Right renal pelvis (tissue), 4 donors: Measurements from ENCODE around the gene PLA2G2E. TPM values are rescaled to one million over a fixed set of nuclear protein-coding genes. Genes with fewer than 3 reads are reported as not detected.
"Not testable (repeated sequence)": the region's sequence is repeated elsewhere in the genome, so short reads cannot be mapped to it uniquely, and the experiment has no call there.

ENCODE experiments used
- DNase-seq, 4 donors: peaks; one replicate each; pipeline ENCODE4 v3.0.0-alpha.2; 2013; ENCODE audit warnings: low read depth in 4 of 4, low spot score in 3 of 4, missing footprints in 1 of 4
- polyA plus RNA-seq, 4 donors: library from polyadenylated mRNA; unstranded; fragments of 120-200 nt; gene quantifications; one replicate each; pipeline ENCODE4 v1.2.1, GENCODE V29; 2013; ENCODE audit not compliant: insufficient read length in 4 of 4

The PLA2G2E gene
- polyA plus RNA-seq, 4 donors = not detected

DNA sequence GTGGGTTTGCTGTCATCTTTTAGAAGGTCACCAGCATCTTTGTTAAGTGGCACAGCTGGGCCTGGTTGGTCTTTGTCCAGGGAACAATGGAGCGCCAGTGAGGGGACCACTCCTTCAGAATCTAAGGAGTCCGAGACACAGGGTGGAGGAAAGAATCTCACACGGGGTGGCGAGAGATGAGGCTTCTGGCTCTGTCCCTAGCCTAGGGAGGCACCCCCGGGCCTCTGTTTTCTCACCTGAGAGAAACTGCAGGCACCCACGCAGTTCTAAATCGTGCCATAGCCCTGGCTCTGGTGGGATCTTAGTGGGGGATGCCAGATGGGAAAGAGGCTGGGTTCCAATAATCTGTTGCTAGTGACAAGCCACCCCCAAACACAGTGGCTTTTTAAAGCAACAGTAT lies 10.9 kb upstream of the PLA2G2E start:
- DNase-seq = no peak

DNA sequence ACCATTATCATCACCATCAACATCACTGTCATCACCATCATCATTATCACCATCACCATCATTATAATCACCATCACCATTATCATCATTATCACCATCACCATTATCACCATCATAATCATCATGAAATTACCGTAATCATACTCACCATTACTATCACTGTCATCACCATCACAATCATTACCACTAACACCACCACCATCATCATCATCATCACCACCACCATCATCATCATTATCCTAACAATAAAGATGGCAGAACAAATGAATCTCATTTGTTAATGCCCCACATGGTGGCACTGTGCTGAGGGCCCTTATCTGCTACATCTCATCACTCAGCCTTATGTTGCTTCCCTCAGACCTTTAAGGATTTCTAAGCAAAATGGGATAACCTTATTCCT lies 9.4 kb upstream of the PLA2G2E start:
- DNase-seq = no peak

DNA sequence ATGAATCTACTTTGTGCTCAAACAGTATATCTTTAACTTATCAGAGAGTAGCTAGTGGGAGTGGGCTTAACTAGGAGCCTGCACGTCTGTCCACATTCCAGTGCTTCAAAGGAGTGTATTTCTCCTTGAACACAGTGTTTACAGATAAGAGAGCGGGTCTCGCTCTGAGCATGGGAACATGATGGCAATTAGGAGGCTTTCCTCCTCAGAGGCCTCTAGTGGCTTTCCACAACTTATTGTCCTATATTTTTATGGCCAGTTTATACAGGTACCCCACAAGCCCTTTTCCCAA lies 3.7 kb upstream of the PLA2G2E start:
- not testable (repeated sequence) for DNase-seq

DNA sequence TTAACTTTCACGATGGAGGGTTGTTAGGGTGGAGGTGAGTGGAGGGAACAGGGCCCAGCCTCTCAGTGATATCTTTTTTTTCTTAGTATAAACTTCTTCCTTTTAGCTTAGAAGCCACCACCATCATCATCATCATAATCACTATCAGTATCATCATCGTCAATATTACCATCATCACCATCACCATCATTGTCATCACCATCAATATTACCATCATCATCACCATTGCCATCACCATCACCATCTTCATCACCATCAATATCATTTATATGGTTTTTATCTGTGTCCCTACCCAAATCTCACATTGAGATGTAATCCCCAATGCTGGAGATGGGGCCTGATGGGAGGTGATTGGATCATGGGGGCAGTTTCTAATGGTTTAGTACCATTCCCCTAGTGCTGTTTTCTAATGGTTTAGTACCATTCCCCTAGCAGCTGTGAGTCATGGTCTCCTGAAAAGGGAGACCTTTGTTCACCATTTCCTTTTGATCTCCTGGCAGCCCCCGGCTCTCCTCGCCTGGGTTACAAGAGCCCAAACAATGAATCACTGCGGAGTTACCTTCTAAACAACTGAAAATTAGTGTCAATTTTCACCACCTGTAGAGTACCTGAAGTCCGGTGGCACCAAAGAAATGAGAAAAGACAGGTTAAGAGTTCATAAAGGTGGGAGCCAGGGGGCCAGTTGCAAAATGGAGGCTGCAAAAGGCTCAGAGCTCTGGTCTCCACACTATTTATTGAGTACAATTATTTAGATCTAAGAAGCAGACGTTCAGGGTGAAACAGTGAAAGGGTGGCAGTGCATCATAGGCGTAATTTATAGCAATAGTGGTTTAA lies 3.1 kb upstream of the PLA2G2E start:
- DNase-seq = no peak

DNA sequence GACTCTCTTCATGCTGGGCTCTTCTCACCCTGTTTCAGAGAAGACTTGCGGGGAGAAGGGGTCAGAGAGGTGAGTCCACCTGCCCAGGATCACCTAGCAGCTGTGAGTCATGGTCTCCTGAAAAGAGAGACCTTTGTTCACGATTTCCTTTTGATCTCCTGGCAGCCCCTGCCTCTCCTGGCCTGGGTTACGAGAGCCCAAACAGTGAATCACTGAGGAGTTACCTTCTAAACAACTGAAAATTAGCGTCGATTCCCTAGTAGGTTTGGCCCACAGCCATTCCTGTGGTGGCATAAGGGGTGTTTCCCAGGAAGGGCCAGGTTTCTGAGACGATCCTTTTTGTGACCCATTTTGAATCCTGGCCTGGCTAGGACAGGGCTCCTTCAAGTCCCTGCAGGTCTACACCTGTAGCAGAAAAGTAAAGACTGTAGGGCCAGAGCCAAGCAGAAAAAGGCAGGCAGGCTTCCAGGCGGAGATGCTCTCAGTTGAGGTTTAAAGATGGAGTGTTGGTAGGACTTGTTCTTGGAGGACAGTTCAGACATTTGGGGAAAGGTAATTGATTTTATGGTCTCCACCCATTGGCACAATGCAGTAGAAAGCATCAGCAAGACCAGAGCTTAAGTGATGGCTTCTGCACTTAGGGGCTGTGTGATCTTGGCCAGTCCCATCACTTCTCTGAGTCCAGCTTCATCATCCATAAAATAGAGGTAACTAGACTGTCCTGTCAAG lies 2.1 kb upstream of the PLA2G2E start:
- no peak for DNase-seq

DNA sequence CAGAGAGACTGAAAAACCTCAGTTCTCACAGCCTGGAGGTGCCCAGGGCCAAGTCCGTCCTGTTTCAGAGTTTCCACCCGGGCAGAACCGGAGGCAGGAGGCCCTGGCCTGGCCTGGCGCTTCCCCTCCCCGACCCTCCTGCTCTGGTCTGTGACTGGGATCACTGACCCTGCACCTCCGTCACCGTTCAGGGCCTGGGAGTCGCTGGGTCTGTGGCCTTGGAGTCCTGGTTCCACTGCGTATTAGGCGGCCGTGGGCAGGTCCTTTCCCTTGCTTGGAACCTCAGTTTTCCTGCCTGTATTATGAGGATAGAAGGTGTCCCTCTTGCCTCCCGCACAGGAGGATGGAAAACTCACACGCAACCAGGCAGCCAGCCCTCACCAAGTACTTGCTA lies 533 bp upstream of the PLA2G2E start:
- DNase-seq = no peak

DNA sequence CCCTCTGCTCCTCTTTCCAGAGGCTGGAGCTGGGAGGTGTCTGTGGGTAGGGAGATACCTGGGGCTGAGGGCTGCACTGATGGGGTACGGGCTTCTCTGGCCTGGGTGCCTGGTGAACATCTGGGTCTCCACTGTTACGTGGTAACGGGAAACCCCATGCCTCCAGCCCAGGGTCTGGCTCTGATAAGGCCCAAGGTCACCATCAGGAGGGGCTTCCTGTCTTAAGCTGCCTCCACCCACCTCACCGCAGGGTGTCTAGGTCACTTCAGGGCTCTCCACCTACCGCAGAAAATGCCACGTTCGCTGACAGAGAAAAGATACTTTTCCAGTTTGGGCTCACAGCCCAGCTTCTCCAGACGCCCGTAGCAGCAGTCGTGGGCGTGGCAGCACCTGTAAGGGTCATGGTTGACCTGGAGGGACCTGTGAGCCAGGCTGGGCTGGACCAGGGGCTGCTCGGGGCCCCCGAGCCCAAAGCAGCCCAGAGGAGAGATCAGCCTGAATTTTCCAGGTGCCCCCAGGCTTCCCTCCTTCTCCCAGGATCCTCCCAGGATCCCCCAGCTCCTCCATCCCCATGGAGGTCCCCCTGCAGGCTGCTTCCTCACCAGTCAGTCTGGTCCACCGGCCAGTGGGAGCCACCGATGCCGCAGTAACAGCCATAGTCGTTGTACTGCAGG lies 1.3 kb downstream of the PLA2G2E start:
- DNase-seq = no peak

DNA sequence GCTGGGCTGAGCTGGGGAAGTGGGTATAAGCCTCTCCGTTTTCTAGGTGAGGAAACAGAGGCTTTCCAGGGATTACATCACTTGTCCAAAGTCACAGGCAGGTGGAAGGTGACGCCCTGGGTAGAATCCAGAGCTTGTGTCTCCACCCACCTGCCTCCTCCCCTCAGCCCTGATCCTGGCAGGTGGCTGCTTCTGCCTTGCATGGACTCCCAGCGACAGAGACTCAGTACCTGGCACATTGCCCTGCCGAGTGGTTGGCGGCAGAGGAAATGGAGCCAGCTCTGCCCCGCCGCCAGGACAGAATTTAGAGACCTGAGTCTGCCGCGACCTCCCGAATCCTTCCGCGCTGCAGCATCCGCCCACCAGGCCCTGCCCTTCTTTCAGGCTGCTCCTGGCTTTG lies 2.1 kb downstream of the PLA2G2E start:
- DNase-seq = no peak

DNA sequence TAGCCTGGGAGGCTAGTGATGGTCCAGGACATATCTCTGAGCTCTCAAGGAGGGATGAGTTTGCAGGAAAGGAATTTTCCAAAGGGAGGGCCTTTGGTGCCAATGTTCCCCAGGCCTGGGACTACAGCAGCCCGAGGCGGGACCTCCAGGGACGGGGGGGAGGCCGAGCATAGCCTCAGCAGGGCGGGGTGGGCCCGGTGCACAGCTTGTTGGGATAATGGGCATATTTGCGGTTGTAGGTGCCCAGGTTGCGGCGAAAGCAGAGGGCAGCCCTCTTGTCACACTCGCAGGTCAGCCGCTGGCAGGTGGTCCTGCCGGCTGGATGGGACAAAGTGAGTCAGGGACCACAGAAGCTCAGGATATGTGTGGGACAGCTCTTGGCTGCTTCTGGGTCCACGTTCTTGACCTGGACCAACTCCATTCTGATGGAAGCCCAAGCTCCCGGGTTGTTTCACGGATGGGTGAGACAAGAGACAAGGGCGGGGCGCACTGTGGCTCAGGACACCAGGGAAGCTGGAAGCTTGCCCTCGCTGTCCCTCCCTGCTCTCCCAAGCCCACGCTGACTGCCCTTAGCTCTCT lies 3.2 kb downstream of the PLA2G2E start:
- no peak for DNase-seq

DNA sequence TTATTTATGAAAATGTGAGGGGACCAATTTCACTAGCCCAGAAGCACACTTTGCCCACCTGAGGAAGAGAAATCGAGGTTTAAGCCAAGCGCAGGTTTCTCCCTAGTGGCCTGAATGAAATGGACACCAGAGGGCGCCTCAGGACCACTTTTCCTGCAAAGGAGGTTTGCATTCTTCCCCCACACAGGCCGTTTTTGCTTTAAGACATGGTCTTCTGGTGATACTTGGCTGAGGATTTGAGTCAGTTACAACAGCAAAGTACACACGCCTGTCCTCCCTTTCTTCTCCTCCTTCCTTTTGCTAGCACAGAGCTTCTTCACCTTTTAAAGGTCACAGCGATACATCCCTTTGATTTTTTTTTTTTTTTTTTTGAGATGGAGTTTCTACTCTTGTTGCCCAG lies 5.4 kb downstream of the PLA2G2E start:
- peak; percentile 70 to 79 (median 76) for DNase-seq

DNA sequence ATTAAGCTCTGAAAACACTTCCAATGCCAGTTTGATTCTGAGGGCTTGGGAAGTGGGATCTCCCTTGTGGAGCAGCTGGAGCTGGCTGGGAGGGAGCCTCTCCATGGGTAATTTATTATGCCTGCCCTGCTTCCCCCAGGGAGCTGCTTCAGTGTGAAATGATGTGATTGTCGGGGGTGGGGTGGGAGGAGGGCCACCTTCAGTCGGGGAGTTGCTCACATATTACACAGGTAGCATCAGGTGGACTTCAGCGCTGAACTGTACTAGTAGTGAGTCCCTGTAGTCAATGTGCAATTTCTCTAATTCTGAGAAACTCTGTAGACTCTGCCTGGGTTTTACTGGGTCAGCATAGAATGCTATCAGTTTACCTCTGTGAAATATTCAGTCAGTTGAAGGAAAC lies 12.8 kb downstream of the PLA2G2E start:
- DNase-seq = no peak

DNA sequence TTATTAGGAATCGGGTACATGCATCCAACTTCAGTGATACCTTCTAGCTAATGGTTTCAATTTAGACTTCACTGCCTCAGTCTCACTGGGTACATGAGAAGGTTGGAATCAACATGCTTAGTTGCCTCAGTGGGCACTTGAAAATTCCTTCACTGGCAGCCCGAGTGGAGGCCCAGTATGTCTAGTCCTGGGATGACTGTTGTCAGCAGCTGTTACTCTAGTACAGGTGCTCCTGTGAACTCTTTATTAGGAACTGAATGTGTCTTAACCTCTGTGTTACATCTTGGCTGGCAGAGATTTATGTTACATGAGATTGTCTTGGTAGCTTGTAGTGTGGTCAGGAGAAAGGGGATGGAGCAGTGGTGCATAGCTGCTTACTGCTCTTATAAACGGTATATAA lies 13.4 kb downstream of the PLA2G2E start:
- DNase-seq = no peak

DNA sequence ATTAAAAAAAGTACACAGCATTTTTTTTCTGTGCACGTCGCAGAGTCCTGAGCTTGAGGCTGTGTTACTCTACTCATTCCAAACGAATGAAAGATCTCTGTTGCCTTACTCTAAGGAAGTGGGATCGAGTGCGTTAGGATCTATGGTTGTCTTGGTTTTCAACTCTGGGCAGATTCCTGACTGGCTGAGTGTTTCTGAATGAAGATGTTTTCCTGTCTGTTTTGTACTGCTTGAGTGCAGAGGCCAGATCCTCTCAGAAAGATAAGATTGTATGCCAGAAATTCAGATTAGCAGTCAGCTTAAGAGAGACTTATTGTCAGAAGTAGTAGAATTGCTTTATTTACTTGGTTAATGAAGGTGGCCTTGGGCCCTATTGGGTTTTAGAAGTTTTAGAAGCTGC lies 14.0 kb downstream of the PLA2G2E start:
- DNase-seq = no peak

DNA sequence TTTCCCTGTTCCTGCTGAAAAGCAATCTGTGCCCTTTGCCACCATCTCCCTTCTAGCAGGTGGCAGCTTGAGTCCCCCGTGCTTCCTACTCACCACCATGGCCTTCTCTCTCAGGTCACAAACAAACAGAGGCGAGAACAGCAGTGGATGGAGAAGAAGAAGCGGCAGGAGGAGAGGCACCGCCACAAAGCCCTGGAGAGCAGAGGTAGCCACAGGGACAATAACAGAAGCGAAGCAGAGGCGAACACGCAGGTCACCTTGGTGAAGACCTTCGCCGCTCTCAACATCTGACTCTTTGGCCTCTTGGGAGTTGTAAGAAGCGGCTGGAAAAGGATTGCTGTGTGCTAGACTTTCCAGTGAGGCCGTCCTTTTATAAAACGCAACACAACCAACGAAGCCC lies 16.0 kb downstream of the PLA2G2E start:
- no peak for DNase-seq

DNA sequence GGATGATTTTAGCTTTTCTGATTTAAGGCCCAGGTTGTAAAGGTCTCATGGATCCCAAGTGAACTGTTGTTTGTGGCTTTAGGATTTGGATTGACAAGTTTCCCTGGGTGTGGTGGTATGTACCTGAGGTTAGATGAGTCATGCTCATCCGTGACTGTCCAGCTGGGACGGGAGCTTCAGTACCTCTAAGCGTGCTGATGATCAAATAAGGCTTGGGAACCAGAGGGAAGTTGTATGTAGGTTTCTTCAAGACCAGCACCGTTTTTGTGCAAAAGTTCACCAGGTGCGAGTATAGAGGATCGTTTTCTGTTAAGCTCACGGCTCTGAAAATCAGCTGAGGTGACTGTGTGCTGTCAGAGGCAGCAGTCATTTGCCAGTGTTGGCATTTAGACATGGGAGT lies 19.8 kb downstream of the PLA2G2E start:
- no peak for DNase-seq

DNA sequence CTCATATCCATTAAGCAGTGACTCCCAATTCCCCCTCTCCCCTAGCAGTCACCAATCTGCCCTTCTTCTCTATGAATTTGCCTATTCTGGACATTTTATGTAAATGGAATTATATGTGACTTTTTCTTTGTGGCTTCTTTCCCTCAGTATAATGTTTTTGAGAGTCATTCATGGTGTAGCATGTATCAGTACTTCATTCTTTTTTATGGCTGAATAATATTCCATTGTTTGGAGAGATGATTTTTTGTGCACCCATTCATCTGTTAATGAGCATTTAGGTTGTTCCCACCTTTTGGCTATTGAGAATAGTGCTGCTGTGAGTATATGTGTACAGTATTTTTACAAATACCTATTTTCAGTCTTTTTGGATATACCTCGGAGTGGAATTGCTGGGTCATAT lies 21.8 kb downstream of the PLA2G2E start:
- no peak for DNase-seq

DNA sequence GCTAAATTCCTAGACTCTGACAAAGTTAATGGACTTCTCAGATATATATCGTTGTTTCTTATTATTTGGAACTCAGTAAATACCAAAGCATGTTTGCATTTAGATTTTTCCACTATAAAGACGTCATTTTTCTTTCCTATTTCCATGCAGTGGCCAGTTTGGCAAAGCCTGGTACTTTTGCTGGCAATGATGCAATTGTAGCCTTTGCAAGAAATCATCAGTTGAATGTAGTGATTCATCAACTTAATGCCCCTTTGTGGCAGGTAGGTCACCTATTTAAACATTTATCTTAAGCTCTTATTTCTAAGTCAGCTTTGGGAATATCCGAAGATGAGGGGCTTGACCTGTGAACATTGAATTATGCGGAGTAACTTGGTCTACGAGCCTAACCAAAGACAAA lies 29.2 kb downstream of the PLA2G2E start:
- no peak for DNase-seq

DNA sequence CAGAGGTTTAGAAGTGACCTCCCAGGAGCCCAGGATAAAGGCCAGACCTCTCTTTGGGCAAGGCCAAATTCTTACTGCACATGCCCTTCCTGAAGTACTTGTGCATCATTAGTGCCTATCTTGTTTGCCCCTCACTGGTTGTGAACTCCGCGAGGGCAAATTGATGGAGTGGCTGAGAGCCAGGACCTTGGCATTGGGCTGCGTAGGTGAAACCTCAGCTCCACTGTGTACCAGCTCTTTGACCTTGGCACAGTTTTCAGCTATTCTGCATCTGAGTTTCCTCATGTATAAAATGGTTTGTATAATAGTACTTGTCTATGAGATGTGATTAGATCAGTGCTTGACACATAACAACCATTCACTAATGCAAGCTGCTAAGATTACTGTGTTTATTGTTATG lies 29.7 kb downstream of the PLA2G2E start:
- DNase-seq = no peak

DNA sequence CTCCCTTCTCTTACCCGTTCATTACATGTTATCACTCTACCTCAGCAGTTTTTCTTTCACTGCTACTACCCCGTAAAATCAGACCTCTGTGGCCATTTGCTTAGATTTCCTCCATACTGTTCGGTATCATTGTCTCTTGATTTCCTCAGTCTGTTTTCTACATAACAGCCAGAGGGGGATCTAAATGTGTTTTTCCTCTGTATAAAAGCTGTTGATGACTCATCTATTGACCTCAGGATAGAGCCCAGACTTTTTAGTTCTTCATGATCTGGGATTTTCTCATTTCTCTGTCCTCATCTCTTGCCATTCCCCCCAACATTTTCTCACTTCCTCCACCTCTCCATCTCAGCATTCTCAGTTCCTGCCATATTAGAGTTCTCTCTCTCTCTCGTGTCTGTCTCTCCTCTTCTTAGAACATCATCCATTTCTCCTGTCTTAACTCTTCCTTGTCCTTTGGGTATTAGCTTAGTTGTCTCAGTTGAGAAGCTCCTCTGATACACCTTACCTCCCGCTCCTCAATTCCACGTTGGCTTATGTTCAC lies 30.7 kb downstream of the PLA2G2E start:
- no peak for DNase-seq

DNA sequence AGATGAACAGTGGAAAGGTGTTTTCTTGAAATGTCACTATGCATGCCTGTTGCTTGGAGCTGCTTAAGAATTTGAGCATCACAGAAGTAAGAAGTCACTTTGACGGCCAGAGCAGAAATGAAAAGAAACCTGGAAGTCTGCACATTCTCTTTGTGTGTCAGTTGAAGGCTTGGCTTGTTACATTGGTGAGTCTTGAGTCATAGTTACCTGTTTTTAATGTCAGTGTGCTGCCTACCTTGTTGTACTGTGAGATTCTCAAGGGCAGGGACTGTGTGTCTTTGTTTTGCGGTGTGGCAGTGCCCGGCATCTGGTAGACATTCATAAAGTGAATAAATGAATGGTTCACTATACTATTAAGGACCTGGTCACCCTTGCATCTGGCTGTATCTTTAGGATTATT lies 31.3 kb downstream of the PLA2G2E start:
- DNase-seq = no peak

DNA sequence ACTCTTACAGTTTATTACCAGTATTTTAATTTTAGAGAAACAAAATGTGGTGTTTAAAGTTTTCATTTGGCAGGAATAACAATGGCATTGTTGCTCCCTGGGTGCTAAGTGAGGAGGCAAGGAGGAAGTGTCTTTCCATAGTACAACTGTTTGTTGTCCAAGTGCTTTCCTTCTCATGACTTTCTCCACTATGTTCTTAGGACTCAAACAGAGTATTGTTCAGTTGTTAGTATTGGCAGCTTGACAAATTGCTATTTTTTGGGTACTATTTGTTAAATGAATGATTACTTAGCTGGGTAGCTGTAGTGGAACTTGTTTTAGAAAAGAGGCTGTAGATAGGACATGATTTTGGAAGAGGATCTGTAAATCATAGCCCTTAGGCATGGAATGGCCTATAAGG lies 33.8 kb downstream of the PLA2G2E start:
- DNase-seq = no peak
